Measurements from ENCODE around the gene MVB12B.

DNA sequence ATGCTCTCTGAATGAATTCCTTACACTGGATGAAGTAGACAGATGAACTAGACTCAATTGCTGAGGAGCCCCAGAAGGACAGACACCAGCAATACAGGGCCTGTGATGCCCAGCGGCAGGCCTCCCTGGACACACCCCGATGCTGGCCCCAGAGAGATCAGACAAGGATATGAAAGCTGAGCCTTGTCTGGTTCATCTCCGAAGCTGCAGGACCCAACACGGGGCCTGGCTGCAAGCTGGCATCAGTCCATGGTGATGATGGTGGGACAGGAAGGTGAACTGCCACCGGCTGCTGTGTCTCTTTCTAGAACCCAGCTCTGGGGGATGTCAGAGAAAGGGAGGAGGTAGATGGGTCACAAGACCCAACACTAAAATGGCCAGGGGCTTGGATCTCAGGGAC lies 183.1 kb downstream of the MVB12B start:
- TF ChIP-seq, protein P1, sequence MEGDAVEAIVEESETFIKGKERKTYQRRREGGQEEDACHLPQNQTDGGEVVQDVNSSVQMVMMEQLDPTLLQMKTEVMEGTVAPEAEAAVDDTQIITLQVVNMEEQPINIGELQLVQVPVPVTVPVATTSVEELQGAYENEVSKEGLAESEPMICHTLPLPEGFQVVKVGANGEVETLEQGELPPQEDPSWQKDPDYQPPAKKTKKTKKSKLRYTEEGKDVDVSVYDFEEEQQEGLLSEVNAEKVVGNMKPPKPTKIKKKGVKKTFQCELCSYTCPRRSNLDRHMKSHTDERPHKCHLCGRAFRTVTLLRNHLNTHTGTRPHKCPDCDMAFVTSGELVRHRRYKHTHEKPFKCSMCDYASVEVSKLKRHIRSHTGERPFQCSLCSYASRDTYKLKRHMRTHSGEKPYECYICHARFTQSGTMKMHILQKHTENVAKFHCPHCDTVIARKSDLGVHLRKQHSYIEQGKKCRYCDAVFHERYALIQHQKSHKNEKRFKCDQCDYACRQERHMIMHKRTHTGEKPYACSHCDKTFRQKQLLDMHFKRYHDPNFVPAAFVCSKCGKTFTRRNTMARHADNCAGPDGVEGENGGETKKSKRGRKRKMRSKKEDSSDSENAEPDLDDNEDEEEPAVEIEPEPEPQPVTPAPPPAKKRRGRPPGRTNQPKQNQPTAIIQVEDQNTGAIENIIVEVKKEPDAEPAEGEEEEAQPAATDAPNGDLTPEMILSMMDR (IDR thresholded peaks at IDR 0.05): no peak
- TF ChIP-seq ZFX (IDR thresholded peaks at IDR 0.05; ENCODE audit: borderline replicate concordance): no peak

All from 22Rv1 (cell line).